Measurements from ENCODE around the gene MCUB.

- TF ChIP-seq POLR2A (IDR thresholded peaks at IDR 0.05) (no peak), EP300 (IDR thresholded peaks at IDR 0.05) (no peak)
Measured at GRCh38 chr4:109553130-109553529, 6.9 kb upstream of the MCUB start.
